Astrocyte (in vitro differentiated cells and primary cell): ENCODE measurements around the gene TMPRSS6.

Source experiments
- EZH2 ChIP-seq: IDR thresholded peaks from 2 replicates; pipeline ENCODE4 v1.6.1; 2012; ENCODE audit warnings: mild to moderate bottlenecking, low read length, inconsistent platforms; ENCODE audit not compliant: insufficient read depth
- TF ChIP-seq, protein P1 (sequence below): IDR thresholded peaks from 2 replicates; pipeline ENCODE4 v1.5.1; 2011; ENCODE audit warnings: low read depth, mild to moderate bottlenecking, inconsistent platforms, low read length, moderate library complexity; ENCODE audit not compliant: insufficient read depth

DNA sequence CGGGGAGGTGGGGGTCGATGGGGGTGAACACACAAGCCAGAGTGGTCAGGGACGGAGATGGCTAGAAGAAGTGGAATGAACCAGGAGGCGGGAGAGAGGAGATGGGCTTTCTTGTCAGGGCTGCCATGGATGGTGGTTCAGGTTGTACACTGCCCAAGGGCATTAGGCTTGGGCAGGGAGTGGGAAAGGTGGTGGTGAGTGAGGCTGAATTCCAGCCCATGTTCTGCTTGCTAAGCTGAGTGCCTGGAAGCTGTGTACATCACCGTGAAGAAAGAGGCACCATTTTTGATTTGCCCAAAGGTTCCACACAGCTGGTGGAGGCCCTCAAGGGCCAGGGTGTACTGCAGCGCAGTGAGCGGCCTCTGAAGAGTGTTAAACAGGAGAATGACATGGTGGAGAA is 23.3 kb upstream of the TMPRSS6 start:
- TF ChIP-seq, protein P1, sequence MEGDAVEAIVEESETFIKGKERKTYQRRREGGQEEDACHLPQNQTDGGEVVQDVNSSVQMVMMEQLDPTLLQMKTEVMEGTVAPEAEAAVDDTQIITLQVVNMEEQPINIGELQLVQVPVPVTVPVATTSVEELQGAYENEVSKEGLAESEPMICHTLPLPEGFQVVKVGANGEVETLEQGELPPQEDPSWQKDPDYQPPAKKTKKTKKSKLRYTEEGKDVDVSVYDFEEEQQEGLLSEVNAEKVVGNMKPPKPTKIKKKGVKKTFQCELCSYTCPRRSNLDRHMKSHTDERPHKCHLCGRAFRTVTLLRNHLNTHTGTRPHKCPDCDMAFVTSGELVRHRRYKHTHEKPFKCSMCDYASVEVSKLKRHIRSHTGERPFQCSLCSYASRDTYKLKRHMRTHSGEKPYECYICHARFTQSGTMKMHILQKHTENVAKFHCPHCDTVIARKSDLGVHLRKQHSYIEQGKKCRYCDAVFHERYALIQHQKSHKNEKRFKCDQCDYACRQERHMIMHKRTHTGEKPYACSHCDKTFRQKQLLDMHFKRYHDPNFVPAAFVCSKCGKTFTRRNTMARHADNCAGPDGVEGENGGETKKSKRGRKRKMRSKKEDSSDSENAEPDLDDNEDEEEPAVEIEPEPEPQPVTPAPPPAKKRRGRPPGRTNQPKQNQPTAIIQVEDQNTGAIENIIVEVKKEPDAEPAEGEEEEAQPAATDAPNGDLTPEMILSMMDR, result no peak
- no peak for TF ChIP-seq EZH2
